Left lung (tissue), 10 donors: ENCODE data around the gene AIG1. TPM values are rescaled to one million over a fixed set of nuclear protein-coding genes. Genes with fewer than 3 reads are reported as not detected.
"Not testable (repeated sequence)": the region's sequence is repeated elsewhere in the genome, so short reads cannot be mapped to it uniquely, and the experiment has no call there.

Source experiments
- ATAC-seq: fragments of 200-7000 bp; cut with Tn5 transposase; one replicate; pipeline ENCODE4 v1.9.1; 2020; ENCODE audit warnings: moderate library complexity
- DNase-seq, 4 donors: peaks; one replicate each; pipeline ENCODE4 v3.0.0-alpha.2; 2013 to 2020
- H3K27ac ChIP-seq, 2 donors: fragments of 200-600 bp; sonication (generic) in 1 of 2; one replicate each; pipeline versions ENCODE4 v1.5.0 to v1.8.0; 2020 to 2021
- H3K27me3 ChIP-seq, 2 donors: fragments of 200-600 bp; sonication (generic) in 1 of 2; one replicate each; pipeline versions ENCODE4 v1.5.0 to v1.8.0; 2020 to 2021
- H3K36me3 ChIP-seq, 2 donors: fragments of 200-600 bp; sonication (generic) in 1 of 2; one replicate each; pipeline versions ENCODE4 v1.5.0 to v1.8.0; 2020 to 2021
- H3K4me1 ChIP-seq, 2 donors: fragments of 200-600 bp; one replicate each; pipeline ENCODE4 v1.8.0; 2021
- H3K4me3 ChIP-seq, 2 donors: fragments of 200-600 bp; sonication (generic) in 1 of 2; one replicate each; pipeline versions ENCODE4 v1.5.0 to v1.8.0; 2020 to 2021; ENCODE audit warnings: mild to moderate bottlenecking in 1 of 2
- H3K9me3 ChIP-seq, 2 donors: fragments of 200-600 bp; sonication (generic) in 1 of 2; one replicate each; pipeline versions ENCODE4 v1.5.0 to v1.8.0; 2020 to 2021
- CTCF ChIP-seq, 2 donors: fragments of 200-600 bp; sonication (generic) in 1 of 2; IDR thresholded peaks; one replicate each; pipeline versions ENCODE4 v1.5.0 to v1.8.0; 2021; ENCODE audit warnings: antibody characterized with exemption in 2 of 2
- intact Hi-C, 2 donors: fragments of 100-400 bp; cut with DNase I; formaldehyde crosslinking; loops; one replicate each; pipeline versions ENCODE4 v1.11.2 to v1.14.2; 2022
- polyA plus RNA-seq, 6 donors: library from polyadenylated mRNA; unstranded; fragments of 120-200 nt; gene quantifications; one replicate each; pipeline ENCODE4 v1.2.1, GENCODE V29; 2013; ENCODE audit not compliant: insufficient read length in 6 of 6
- total RNA-seq, 2 donors: library from RNA; stranded (reverse); fragmentation: NEBNext Ultra II Directional; extraction: Animal tissue kit (Norgen Biotek cat#: 25700); gene quantifications; one replicate each; pipeline ENCODE4 v1.2.1, GENCODE V29; 2021
- donor health status: DM: no; HTN: yes; CAD: no.
- donor health status: DM: no; HTN: no; CAD: no.

The AIG1 gene
- total and polyA plus RNA-seq, 8 donors: 34.7 to 45.4 (median 36.8) TPM

- TF ChIP-seq CTCF (IDR thresholded peaks at IDR 0.05): no peak
- Histone ChIP-seq H3K4me1 (no peaks in the 10 kb centered on the region), H3K4me3 (no peak overlapping the region), H3K9me3 (peaks cover 0 to 9% of the 10 kb centered on the region in 2 donors), H3K27me3 (no peaks in the 10 kb centered on the region), H3K27ac (no peak overlapping the region), H3K36me3 (no peaks in the 10 kb centered on the region)
- intact Hi-C loops: no loop called here
- ATAC-seq (no peak), DNase-seq (no peak)
These were observed 18.0 kb downstream of the AIG1 start for GRCh38 chr6:143078468-143079324.

- intact Hi-C loops: no loop called here
- peaks cover 0 to 6% of the 10 kb centered on the region in 2 donors for H3K9me3 ChIP-seq
- H3K36me3 ChIP-seq: no peaks in the 10 kb centered on the region
- H3K4me1 ChIP-seq: no peaks in the 10 kb centered on the region
- no peak overlapping the region for H3K4me3 ChIP-seq
- DNase-seq: no peak
- ATAC-seq: no peak
- no peak for TF ChIP-seq CTCF (IDR thresholded peaks at IDR 0.05)
- no peaks in the 10 kb centered on the region for H3K27me3 ChIP-seq
- no peak overlapping the region for H3K27ac ChIP-seq
These were observed 18.6 kb downstream of the AIG1 start for GRCh38 chr6:143079325-143079640.

GRCh38 chr6:143082274-143082673, 21.6 kb downstream of the AIG1 start:
- H3K4me1 ChIP-seq, H3K27me3 ChIP-seq, H3K27ac ChIP-seq, H3K36me3 ChIP-seq, H3K4me3 ChIP-seq, intact Hi-C loops, DNase-seq, H3K9me3 ChIP-seq, ATAC-seq: not testable (repeated sequence)

- H3K4me1 ChIP-seq, H3K9me3 ChIP-seq, DNase-seq, H3K4me3 ChIP-seq, intact Hi-C loops, H3K36me3 ChIP-seq, H3K27me3 ChIP-seq, H3K27ac ChIP-seq, ATAC-seq: not testable (repeated sequence)
These were observed 23.3 kb downstream of the AIG1 start for GRCh38 chr6:143084019-143084418.

- H3K9me3 ChIP-seq, intact Hi-C loops, H3K36me3 ChIP-seq, H3K4me1 ChIP-seq, H3K27ac ChIP-seq, H3K27me3 ChIP-seq, ATAC-seq, DNase-seq, H3K4me3 ChIP-seq: not testable (repeated sequence)
These were observed 26.6 kb downstream of the AIG1 start for GRCh38 chr6:143087335-143087734.

- Histone ChIP-seq H3K27ac (no peak overlapping the region), H3K4me3 (no peak overlapping the region), H3K27me3 (no peaks in the 10 kb centered on the region), H3K36me3 (no peaks in the 10 kb centered on the region), H3K4me1 (no peaks in the 10 kb centered on the region), H3K9me3 (no peaks in the 10 kb centered on the region)
- ATAC-seq (no peak), DNase-seq (no peak)
- no peak for TF ChIP-seq CTCF (IDR thresholded peaks at IDR 0.05)
- intact Hi-C loops: no loop called here
These were observed 27.2 kb downstream of the AIG1 start for GRCh38 chr6:143087856-143088255.
